Stimulated activated CD4-positive, alpha-beta T cell treated with anti-CD3 and anti-CD28 coated beads, Interleukin-15, amount 100 ng/mL, for 24 hours (primary cell): ENCODE data around the gene DHX15.
A peak's percentile ranks its signal among the peaks of the same experiment; 100 is the strongest.

Experiments
- DNase-seq: peaks from one replicate; pipeline ENCODE4 v3.0.0-alpha.2; 2020

Gene DHX15

DNA sequence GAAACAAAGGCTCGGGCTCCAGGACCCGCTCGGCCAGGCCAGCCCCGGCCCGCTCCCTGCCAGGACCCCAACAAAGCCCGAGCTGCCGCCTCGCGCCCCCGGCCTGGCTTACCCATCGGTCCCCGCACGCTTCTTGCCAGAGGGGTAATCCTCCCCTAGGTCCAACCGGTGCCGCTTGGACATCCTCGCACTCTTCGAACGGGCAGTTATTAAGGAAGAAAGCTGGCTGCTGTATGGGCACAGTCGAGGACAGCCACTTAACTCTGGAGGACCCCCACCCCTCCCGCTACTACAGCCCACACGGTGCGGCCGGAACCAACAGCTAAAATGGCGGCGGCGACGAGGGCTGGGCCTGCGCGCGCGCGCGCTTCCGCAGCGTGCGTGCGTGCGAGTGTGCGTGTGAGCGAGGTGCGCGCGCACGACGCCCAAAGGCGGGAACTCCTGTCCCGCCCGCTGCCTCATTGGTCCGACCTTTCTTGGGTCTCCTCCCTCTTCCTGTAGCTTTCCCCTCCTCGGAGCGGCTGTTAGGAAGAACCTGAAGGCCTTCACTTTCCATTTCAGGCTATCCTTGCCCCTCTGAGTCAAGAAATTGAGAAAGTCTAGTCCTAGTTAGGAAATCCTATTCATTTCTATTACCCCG is at the start of gene DHX15:
TSS of gene DHX15 (minus strand) at position 344 of the 640 bp plus-strand sequence. CDS start at position 183, 161 bp downstream.
- DNase-seq: peak; percentile 94

DNA sequence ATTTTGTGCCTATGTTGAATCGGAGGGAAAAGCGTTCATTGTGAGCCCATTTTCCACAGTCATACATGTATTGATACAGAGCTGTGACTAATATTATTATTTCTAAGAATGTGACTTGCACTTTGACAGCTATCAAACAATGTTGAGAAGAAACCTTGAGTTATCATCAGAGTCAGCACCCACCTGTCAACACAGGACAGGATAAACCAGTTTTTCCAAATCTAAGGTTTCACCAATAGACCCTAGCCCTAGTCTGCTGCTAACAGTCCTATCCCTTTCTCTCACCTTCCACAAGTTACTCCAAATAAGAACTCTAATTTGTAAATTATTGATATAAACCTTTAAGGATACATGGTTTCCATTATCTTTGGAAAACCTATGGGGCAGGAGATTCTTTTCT is 47.7 kb upstream of the DHX15 start:
- DNase-seq: no peak

DNA sequence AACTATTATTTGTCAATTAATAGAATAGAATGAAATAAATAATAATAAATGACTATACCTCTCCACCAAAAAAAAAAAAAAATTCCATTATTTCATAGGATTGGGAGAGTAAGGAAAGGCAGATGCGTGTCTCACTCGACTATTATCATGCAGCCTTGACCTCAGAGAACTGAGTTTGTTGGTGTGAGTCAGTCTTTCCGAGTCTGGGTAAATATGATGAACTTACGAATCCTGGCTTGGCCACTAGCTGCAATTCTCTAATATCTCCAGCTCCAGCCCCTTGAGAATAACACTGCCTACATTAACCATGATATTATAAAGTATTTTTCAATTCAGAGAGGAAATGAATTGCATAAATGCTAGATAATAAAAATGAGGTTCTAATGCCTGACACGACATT is 46.6 kb upstream of the DHX15 start:
- no peak for DNase-seq

DNA sequence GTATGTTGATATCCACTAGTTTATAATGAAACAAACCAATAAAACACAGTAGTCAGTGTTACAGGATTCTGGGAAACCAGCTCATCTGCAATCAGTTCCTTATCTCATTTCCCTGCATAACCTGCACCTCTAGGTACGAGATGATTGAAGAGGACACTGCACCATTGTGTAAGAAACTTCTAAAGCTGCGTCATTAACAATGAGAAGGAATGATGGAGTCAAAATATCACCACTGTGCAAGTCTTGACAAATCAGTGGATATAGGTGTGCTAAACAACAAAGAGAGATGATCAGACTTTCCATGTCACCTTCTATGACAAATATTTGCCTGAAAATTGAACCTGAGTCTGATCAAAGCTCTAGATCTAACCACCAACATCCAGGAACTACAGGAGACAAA is 40.7 kb upstream of the DHX15 start:
- DNase-seq: no peak

DNA sequence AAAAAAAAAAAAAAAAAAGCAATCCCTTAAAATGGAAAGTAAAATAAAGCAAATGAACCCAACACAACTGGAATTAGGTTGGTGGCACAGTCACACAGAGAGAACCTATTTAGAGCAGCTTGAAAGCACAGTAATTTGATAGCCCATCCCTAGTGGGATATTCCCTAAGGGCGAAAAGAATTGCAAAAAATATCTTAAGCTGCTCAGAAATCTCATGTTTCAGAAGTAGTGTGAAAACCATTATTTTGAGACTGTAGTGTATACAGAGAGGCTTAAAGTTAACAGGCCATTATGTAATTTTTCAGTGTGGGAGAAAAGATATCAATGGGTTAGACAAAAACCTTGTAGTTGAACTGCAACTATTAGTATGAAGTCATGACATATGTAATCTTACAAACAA is 40.0 kb upstream of the DHX15 start:
- no peak for DNase-seq

DNA sequence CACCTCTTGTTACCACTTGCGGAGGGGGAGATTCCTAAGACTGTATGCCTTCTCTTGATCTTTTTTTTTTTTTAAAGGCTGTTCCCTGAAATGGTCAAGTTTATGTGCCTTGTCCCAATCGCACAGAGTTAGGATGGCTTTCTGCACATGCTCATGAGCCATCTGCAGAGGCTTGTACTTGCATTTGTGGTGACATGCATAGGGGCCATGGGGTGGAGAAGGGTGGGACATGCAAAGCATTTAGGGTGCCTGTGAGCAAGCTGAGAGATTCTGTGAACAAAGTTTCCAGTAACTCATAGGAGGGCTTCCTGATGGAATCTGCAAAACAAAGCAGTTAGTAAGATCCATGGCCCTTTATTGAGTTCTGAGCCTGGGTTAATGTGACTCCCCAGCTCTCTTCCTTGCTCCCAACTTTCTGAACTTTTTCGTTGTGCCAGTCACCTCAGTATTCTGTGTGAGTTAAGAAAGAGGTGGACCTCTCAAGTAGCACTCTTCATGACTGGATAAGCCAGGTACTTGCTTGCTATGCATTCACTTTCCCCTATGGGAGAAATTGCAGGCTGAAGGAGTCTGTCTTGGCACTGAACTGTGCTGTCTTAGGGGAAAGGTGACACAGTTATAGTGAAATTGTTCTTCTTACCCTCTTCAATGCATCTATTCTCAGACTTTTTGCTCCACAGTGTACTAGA is 37.9 kb upstream of the DHX15 start:
- DNase-seq: no peak

DNA sequence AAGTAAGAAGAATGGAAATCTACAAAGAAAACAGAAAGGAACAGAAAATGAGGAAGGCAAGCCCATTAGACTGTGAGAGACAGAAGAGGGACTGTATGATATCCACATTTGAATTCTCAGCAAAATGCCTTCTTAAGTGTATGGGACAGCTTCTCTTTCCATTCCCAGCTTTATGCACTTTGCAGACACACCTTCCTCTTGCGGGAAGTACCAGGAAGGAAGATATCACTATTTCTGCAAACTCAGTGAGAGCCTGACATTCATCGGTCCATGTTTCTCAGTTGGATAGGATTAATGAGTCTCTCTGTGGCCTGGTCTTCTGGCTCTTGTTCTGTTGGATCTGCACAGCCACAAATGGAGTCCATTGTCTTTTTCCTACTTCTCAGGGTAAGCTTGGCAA is 31.6 kb upstream of the DHX15 start:
- DNase-seq: no peak

DNA sequence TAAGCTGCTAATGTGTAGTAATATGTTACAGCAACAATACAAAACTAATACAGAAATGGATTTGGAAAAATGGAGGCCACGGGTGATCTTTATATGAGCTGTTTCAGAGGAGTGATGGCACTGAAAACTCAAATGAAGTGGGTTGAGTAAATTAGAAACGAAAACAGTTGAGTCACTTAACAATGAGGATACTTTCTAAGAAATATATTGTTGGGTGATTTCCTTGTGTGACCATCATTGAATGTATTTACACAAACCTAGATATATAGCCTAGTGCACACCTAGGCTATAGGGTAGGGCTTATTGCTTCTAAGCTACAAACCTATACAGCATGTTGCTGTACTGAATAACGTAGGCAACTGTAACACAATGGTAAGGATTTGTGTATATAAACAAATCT is 30.5 kb upstream of the DHX15 start:
- DNase-seq: no peak

DNA sequence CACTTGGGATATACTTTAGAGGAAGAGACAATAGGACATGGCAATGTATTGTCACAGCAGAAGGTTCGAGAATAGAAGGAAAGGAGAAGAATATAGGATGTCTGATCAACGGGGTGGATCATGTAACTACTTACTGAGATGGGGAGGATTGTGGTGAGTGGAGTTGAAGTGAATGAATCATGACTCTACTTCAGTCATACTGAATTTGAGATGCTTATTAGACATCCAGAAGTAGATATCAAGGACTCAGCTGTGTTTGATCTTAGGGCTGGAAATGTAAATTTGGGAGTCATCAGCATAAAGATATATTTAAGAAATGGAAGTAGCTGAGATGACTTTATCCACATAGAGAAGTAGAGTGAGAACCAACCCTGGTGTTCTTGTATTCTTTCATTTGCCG is 29.1 kb upstream of the DHX15 start:
- no peak for DNase-seq

DNA sequence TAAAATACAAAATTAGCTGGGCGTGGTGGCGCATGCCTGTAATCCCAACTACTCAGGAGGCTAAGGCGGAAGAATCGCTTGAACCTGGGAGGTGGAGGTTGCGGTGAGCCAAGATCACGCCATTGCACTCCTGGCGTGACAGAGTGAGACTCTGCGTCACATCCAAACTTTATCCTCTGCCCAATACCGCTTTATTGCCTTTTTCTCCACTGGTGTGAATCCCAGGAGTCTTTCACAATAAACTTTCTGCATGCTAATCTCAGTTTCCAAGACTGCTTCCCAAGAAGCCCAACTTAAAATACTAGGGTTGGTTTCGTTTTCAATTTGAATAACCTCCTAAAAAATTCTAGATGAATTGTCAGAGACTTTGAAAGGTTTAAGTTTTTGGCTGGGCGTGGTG is 27.2 kb upstream of the DHX15 start:
- DNase-seq: no peak

DNA sequence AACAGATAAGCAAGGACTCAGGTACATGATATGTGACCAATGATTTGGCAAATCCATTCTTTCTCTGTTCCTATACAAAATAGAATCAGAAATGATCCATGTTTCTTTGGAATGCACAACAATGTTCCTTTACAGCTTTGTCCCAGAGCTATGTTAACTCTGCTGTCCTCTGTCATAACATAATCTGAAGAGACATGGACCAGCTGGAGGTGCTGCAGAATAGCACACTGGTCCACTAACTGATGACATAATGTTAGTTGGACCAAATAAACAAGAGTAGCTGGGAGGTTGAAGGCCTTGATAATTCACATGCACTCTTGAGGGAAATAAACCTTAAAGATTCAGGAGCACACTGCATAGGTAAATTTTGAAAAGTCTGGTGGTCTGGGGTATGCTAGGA is 23.0 kb upstream of the DHX15 start:
- no peak for DNase-seq

DNA sequence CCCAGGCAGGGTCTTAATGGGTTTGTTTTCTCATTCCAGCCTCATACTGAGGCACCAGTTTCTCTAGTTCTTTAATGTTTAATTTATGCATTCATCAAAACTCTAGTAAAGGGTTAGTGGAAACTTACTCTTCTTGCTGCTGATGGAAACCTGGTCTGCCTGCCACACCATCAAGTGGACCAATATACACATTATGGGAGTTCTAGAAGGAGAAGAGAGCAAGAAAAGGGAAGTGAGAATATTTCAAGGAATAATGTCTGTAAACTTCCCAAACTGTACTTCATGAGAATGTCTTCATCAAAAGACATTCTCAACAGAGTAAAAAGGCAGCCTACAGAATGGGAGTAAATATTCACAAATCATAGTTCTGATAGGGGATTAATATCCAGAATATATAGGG is 20.9 kb upstream of the DHX15 start:
- no peak for DNase-seq

DNA sequence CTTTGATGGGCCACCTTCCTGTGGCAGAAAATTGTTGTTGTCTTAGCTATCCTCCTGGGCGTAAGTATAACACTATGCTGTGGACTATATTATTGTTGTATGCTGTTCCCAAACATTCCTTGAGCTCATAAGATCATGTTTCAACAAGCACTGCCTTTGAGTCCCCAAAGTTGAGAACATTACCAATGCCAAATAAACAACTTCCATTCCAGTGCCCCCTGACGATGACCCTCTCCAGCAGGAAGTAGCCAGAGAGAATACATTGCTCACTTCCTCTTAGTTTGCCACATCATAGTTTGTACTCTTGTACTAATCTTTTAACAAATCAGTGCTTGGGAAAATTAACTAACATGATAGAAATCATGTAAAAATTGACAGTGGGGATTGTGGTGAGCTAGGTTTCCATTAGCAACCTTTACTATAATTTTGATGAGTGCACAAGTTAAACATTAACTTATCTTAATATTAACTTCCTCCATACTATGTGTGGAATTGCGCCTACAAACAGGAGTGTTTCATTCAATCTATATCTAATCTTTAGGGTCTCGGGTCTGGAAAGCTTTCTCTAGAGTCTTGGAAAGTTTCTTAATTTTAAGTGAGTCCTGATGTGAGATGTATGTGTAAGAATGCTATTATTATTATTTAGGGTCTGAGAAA is 20.3 kb upstream of the DHX15 start:
- no peak for DNase-seq

DNA sequence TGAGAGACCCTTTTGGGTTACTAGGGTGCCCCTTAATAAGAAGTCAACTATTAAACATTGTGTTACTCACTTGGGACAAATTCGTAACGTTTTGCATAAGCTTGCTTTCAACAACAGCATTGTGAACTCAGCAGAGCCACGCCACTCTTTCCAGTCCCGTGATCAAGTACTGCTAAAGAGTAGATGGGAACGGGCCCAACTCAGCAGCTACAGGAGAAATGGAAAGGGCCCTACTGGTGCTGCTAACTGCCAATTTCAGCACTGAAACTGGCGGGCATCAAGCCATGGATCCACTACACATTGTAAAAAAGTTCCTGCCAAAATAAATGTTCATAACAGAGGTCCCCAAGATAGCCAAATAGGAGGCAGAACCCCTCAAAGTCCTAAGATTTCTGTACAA is 19.0 kb upstream of the DHX15 start:
- no peak for DNase-seq

DNA sequence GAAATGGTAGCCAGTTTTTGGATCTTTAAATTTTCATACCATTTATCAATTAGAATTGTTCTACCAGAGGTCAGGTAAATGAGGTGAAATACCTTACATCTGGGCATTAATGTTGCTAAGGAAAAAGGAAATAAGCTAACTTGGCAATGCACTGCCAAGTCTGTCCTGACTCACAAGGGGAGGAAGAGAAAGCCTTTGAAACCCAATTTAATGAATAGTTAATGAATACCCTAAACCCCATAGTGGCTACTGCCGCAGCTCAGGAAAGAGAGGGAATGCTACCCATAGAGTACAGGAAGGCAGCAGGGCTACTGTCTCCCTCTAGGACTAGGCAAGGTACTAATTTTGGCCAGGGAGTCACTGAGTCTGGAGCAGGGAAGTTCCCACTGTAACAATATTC is 16.8 kb upstream of the DHX15 start:
- no peak for DNase-seq

DNA sequence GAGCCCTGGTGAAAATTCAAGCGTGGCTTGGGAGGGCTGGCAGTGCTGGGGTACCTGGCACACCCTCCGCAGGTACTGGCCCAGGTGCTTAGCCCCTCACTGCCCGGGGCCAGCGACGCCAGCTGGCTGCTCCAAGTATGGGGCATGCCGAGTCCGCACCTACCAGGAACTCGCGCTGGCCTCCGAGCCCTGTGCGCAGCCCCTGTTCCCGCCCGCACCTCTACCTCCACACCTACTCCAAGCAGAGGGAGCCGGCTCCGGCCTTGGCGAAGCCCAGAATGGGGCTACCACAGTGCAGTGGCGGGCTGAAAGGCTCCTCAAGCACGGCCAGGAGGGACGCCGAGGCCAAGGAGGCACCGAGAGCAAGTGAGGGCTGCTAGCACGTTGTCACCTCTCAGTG is 14.9 kb upstream of the DHX15 start:
- DNase-seq: no peak

DNA sequence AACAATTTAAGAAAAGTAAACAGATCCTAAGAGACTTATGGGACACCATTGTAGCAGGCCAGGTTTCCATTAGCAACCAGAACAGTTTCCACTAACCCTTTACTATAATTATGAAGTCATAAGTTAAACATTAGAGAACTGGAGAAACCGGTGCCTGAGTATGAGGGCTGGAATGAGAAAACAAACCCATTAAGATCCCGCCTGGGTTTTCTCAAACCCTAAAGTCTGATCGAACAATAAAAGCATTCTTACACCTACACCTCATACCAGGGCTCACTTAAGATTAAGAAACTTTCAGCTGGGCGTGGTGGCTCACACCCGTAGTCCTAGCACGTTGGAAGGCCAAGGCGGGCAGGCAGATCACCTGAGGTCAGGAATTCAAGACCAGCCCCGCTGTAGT is 13.7 kb upstream of the DHX15 start:
- no peak for DNase-seq

DNA sequence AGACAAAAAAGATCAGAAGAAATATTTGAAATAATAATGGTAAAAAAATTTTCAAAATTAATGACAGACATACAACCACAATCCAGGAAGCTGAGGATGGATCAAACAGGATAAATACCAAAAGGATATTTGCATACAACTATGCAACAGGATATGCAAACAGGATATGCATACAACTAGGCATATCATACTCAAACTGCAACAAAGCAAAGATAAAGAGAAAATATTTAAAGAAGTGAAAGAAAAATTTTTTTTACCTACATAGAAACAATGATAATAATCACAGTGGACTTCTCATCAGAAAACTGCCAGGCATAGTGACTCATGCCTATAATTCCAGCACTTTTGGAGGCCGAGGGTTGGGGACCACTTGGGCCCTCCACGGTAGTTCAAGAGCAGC is 11.3 kb upstream of the DHX15 start:
- DNase-seq: no peak

DNA sequence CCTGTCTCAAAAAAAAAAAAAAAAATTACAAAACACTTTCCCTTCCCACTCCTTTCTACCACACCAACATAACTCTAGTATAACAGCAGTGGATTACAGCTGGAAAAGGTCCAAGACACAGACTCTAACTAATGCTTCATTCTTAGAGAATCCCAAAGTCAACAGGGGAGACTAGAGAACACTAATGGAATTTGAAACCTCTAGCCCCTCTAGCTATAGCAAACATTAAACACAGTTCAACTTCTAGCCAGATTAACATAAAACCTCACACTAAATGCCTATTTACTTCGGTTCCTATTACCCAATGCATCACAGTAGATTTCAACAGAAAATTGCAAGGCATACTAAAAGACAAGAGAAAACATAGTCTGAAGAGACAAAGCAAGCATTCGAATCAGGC is 10.5 kb upstream of the DHX15 start:
- DNase-seq: no peak

DNA sequence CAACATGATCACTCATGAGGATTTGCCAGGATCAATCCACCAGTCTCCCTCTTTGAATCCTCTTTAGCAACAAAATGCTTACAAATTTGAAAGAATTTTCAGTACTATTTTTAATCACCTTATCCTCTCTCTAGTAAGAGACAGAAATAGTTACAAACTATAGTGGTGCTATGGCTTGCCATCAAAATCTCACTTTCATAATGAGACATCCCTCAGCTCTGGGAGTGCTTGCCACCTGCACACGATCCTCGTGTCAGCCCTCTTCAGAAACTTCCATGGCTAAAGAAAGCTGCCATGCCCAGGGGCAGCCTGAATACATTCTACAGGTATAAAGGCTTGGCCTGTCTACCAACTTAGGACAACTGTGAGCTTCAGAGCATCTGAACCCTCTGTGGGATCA is 5.1 kb upstream of the DHX15 start:
- DNase-seq: no peak

DNA sequence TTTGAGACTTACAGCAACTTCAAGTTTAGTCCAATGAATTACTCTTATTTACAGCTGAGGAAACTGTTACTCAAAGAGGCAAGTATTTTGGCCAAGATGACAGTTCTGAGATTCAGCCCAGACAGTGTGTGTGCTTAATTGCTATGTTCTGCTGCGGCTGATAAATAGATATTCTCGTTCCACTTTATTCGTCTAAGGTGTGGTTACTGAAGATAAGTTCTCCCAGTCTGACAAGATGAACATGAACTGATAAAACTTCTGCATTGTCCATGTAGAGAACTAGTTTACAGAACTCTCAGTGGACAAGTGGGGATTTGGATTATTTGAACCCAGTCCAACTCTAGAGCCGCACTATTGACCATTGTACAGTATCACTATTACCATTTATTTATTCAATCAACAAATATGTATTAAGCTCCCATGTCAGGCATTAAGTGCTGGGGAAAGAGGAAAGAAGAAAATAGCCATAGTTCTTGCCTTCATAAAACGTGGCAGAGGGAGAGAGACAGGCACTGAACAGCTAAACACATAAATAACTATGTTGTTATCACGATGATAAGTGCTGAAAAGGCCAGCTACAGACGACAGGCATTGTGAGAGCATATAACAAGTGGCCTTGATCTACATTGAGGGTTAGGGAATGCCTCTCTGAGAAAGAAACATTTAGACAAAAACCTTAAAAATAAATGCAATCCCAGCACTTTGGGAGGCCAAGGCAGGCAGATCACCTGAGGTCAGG is 4.0 kb upstream of the DHX15 start:
- DNase-seq: no peak

DNA sequence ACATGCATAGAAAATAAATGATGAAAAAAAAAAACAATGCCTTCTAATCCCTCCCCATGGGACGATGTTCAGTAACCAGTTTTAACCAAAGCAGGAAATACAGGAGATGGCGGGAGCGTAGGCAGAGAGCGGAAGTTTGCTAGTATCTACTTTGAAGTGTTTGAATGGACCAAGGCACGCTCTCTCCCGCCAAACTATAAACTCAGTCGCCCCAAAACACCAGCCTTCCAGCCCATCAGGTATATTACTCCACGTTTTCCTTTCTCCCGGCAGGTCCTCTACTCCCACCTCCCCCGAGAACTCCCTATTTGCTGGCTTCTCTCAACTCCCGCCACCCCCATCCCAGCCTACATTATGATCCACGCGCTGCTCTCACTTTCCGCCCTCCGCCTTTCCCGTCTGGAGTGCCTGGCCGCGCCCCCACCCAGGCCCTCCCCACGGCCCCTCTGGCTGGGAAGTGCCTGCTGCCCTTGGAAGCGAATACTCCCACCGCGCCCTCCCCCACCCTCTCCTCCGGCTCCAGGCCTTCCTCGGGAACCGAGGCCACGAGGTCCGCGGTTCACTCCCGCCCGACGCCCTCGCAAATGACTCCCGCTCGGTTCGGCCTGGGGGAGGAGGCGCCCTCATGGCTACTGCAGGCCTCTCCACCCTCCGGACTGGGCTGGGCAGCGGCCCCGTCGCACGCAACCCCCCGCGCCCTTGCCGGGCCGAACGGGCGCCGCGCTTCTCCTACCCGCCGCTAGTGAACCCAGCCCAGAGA is 723 bp downstream of the DHX15 start:
- DNase-seq: peak; percentile 67

DNA sequence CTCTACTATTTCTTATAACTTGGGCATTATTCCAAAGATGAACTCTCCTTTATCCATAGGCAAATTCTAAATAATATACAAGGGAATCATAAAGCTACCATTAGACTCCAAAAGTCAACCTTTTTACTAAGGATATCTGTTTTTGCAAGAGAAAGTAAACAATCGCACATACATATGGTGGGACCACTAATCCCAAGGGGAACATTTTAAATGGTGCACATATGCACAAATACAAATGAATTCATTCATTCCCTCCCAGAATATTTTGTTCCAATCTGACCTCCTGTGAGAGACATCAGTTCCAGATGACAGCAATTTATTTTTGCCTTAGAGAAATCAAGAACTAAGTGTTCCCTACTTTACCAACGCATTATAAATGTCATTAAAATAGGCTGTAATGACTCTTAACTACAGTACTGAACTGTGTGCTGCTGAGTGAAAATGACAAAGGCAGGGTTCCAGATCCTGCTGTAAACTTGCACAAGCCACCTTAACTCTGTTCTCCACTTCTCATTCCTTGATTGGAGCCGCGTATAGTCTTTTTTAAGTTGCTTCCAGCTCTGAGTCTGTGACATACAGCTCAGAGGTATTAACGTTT is 2.0 kb downstream of the DHX15 start:
- no peak for DNase-seq
